Measurements from ENCODE around the gene KCTD1. TPM values are rescaled to one million over a fixed set of nuclear protein-coding genes. Genes with fewer than 3 reads are reported as not detected.

KCTD1 gene
- total and polyA plus RNA-seq, 4 donors: 4.0 to 17.5 (median 9.2) TPM

DNA sequence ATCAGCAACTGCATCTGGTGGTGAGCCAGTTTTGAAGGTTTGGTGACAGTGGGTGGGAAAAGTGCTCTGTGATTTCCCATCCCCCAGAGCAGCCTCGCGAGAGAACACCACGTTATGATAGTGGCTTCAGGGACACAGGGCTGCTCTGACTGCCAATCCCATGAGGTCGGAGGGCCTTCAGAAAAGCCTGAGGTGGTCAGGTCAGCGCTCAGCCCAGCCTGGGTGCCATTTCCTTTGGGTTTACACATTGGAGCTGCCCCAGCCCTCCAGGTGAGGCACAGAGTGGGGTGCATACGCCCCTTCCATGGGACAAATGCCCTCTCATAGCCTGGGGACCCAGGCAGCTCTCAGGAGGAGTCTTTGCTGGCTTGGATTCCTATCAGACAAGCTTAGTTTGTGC lies 126.8 kb downstream of the KCTD1 start:
- no peak overlapping the region for H3K27ac ChIP-seq (ENCODE audit: low read depth in 1 of 2, low read length in 1 of 2)
- peaks cover 0 to 1% (median 0%) of the 10 kb centered on the region in 4 donors for H3K9me3 ChIP-seq (ENCODE audit: control insufficient read depth in 4 of 4, insufficient read depth in 3 of 4, low read length in 3 of 4)
- H3K27me3 ChIP-seq (ENCODE audit: control insufficient read depth in 3 of 3, insufficient read depth in 3 of 3, low read length in 2 of 3): no peaks in the 10 kb centered on the region
- WGBS, 2 donors: 86 to 92% methylated on average over 6 of the region's 6 CpGs
- H3K4me1 ChIP-seq (ENCODE audit: control insufficient read depth in 5 of 5, insufficient read depth in 5 of 5, low read length in 5 of 5): no peaks in the 10 kb centered on the region
- no peak overlapping the region for H3K9ac ChIP-seq (ENCODE audit: insufficient read depth in 1 of 2, low read length in 2 of 2)
- ATAC-seq (ENCODE audit: insufficient read depth, low FRiP score) (no peak), DNase-seq (no peak)
- H3K36me3 ChIP-seq (ENCODE audit: control insufficient read depth in 4 of 4, insufficient read depth in 4 of 4, low read length in 4 of 4): no peaks in the 10 kb centered on the region
- H3K4me3 ChIP-seq: no peak overlapping the region
- TF ChIP-seq, protein P1, sequence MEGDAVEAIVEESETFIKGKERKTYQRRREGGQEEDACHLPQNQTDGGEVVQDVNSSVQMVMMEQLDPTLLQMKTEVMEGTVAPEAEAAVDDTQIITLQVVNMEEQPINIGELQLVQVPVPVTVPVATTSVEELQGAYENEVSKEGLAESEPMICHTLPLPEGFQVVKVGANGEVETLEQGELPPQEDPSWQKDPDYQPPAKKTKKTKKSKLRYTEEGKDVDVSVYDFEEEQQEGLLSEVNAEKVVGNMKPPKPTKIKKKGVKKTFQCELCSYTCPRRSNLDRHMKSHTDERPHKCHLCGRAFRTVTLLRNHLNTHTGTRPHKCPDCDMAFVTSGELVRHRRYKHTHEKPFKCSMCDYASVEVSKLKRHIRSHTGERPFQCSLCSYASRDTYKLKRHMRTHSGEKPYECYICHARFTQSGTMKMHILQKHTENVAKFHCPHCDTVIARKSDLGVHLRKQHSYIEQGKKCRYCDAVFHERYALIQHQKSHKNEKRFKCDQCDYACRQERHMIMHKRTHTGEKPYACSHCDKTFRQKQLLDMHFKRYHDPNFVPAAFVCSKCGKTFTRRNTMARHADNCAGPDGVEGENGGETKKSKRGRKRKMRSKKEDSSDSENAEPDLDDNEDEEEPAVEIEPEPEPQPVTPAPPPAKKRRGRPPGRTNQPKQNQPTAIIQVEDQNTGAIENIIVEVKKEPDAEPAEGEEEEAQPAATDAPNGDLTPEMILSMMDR (IDR thresholded peaks at IDR 0.05; ENCODE audit: control extremely low read depth, extremely low read depth): no peak

DNA sequence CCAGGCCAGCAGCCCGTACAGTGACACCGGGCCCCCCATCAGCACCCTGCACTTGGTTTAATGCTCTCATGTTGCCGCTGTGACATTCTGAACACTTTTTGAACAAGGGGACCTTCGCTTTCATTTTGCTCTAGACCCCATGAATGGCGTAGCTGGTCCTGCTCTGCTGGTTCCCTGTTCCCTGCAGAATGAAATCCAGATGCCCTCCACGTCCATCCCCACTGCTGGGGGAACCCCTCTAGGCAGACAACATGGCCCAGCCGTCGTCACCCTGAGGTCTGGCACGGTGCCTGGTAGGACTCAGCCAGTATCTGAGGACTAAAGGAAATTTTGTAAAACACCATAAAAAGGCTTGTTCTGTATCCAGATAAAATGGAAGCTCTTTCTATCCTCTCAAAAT lies 128.6 kb downstream of the KCTD1 start:
- no peak for ATAC-seq (ENCODE audit: insufficient read depth, low FRiP score)
- Histone ChIP-seq H3K9ac (ENCODE audit: insufficient read depth in 1 of 2, low read length in 2 of 2) (no peak overlapping the region), H3K4me1 (ENCODE audit: control insufficient read depth in 5 of 5, insufficient read depth in 5 of 5, low read length in 5 of 5) (no peaks in the 10 kb centered on the region), H3K4me3 (no peak overlapping the region), H3K9me3 (ENCODE audit: control insufficient read depth in 4 of 4, insufficient read depth in 3 of 4, low read length in 3 of 4) (peaks cover 0 to 1% (median 0%) of the 10 kb centered on the region in 4 donors), H3K36me3 (ENCODE audit: control insufficient read depth in 4 of 4, insufficient read depth in 4 of 4, low read length in 4 of 4) (no peaks in the 10 kb centered on the region), H3K27ac (ENCODE audit: low read depth in 1 of 2, low read length in 1 of 2) (no peak overlapping the region), H3K27me3 (ENCODE audit: control insufficient read depth in 3 of 3, insufficient read depth in 3 of 3, low read length in 2 of 3) (no peaks in the 10 kb centered on the region)
- 70 to 74% methylated on average over 9 of the region's 9 CpGs for WGBS, 2 donors
- DNase-seq: peak; percentile 23 to 40 (median 27)
- TF ChIP-seq, protein P1 (IDR thresholded peaks at IDR 0.05; ENCODE audit: control extremely low read depth, extremely low read depth): no peak

DNA sequence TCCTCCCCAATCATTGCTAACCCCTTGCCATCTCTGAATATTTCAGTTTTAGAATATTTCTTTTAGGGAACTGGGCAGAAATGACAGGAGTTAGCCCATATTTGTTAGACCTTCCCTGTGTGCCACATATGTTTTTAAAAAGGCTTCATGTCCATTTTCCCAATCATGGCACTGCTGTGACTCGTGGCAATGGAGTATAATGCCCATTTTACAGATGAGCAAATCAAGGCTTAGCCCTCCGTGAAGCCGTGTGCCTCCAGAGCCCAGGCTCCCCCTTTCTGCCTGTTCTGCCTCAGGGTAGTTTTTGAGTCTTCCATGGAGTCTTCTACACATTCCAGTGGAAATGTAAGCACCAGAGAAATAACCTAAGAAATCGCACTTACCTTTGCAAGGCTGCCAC lies 130.1 kb downstream of the KCTD1 start:
- Histone ChIP-seq H3K36me3 (ENCODE audit: control insufficient read depth in 4 of 4, insufficient read depth in 4 of 4, low read length in 4 of 4) (no peaks in the 10 kb centered on the region), H3K27me3 (ENCODE audit: control insufficient read depth in 3 of 3, insufficient read depth in 3 of 3, low read length in 2 of 3) (no peaks in the 10 kb centered on the region), H3K27ac (ENCODE audit: low read depth in 1 of 2, low read length in 1 of 2) (no peak overlapping the region), H3K9ac (ENCODE audit: insufficient read depth in 1 of 2, low read length in 2 of 2) (no peak overlapping the region), H3K4me3 (no peak overlapping the region), H3K9me3 (ENCODE audit: control insufficient read depth in 4 of 4, insufficient read depth in 3 of 4, low read length in 3 of 4) (peaks cover 0 to 1% (median 0%) of the 10 kb centered on the region in 4 donors), H3K4me1 (ENCODE audit: control insufficient read depth in 5 of 5, insufficient read depth in 5 of 5, low read length in 5 of 5) (no peaks in the 10 kb centered on the region)
- no peak for DNase-seq
- no peak for ATAC-seq (ENCODE audit: insufficient read depth, low FRiP score)
- TF ChIP-seq, protein P1 (IDR thresholded peaks at IDR 0.05; ENCODE audit: control extremely low read depth, extremely low read depth): no peak
- 91 to 95% methylated on average over 4 of the region's 4 CpGs for WGBS, 2 donors

DNA sequence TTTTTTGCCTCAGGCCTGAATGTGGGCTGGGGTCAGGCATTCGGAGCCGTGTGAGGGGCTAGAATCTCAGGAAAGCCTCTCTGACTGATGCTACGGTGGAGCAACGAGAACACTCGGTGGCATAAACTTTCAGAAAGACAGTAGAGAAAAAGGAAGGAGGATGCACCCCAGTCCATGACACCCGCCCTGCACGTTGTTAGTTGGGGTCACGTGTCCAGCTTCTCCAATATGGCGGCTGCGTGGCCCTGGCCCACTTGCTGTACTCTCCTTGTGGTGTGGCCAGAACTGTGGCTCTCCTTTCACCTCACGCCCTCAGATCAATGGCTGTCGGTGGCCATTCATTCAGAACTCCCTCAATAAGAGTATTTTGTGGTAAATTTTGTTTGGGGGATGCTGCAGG lies 131.2 kb downstream of the KCTD1 start:
- peaks cover 0 to 1% (median 0%) of the 10 kb centered on the region in 4 donors for H3K9me3 ChIP-seq (ENCODE audit: control insufficient read depth in 4 of 4, insufficient read depth in 3 of 4, low read length in 3 of 4)
- no peak overlapping the region for H3K27ac ChIP-seq (ENCODE audit: low read depth in 1 of 2, low read length in 1 of 2)
- no peak overlapping the region for H3K4me3 ChIP-seq
- H3K9ac ChIP-seq (ENCODE audit: insufficient read depth in 1 of 2, low read length in 2 of 2): no peak overlapping the region
- no peaks in the 10 kb centered on the region for H3K27me3 ChIP-seq (ENCODE audit: control insufficient read depth in 3 of 3, insufficient read depth in 3 of 3, low read length in 2 of 3)
- H3K36me3 ChIP-seq (ENCODE audit: control insufficient read depth in 4 of 4, insufficient read depth in 4 of 4, low read length in 4 of 4): no peaks in the 10 kb centered on the region
- no peaks in the 10 kb centered on the region for H3K4me1 ChIP-seq (ENCODE audit: control insufficient read depth in 5 of 5, insufficient read depth in 5 of 5, low read length in 5 of 5)
- DNase-seq (no peak), ATAC-seq (ENCODE audit: insufficient read depth, low FRiP score) (no peak)
- 95 to 96% methylated on average over 12 of the region's 12 CpGs for WGBS, 2 donors
- TF ChIP-seq, protein P1 (IDR thresholded peaks at IDR 0.05; ENCODE audit: control extremely low read depth, extremely low read depth): no peak
